ENCODE measurements around the gene GNAL. TPM values are rescaled to one million over a fixed set of nuclear protein-coding genes. Genes with fewer than 3 reads are reported as not detected.
"Not testable (repeated sequence)": the region's sequence is repeated elsewhere in the genome, so short reads cannot be mapped to it uniquely, and the experiment has no call there.

The GNAL gene
- total RNA-seq (2022), result 24.5 and 28.4 TPM in 2 replicates
- percentile 57 among the genes with signal in this experiment for Bru-seq, nascent RNA
- percentile 55 among the genes with signal in this experiment for BruChase-seq, experiment 1, labeled RNA remaining after a 2-hour chase
- BruChase-seq, experiment 2, labeled RNA remaining after a 6-hour chase, result percentile 64 among the genes with signal in this experiment
- long read RNA-seq, full-length matches to known transcripts, result 26 of 39 reads
- long read RNA-seq, partial matches to known transcripts, result 0 of 39 reads
- long read RNA-seq, other reads (novel, unspliced or antisense), result 13 of 39 reads

- H3K4me3 Mint-ChIP-seq (ENCODE audit: unreplicated experiment), result peak within 1 kb of the TSS; percentile 68
- ChIA-PET CTCF (interaction anchor here (1.6 kb wide), 2 partner anchors 34 to 39 kb away, joined by 4 to 6 read pairs; no protein-coding TSS in a partner anchor), POLR2A (interaction anchor here (0.6 to 1.0 kb wide), 2 partner anchors 189 to 292 kb away, joined by 3 to 6 read pairs; partner anchors contain the start of gene IMPA2)
- H3K27me3 Mint-ChIP-seq (ENCODE audit: insufficient read depth, unreplicated experiment), result peaks cover 7% of the 10 kb centered on the region
- no peaks in the 10 kb centered on the region for H3K9me3 ChIP-seq
- H3K36me3 ChIP-seq (ENCODE audit: control insufficient read depth, insufficient read depth, low read length), result no peaks in the 10 kb centered on the region
- no peaks in the 10 kb centered on the region for H3K4me1 ChIP-seq
- no peak within 1 kb of the TSS for H3K27ac Mint-ChIP-seq (ENCODE audit: unreplicated experiment)
- peak within 1 kb of the TSS; percentile 62 for H3K4me3 ChIP-seq (ENCODE audit: low read depth, low read length)
- TF ChIP-seq, protein P1, sequence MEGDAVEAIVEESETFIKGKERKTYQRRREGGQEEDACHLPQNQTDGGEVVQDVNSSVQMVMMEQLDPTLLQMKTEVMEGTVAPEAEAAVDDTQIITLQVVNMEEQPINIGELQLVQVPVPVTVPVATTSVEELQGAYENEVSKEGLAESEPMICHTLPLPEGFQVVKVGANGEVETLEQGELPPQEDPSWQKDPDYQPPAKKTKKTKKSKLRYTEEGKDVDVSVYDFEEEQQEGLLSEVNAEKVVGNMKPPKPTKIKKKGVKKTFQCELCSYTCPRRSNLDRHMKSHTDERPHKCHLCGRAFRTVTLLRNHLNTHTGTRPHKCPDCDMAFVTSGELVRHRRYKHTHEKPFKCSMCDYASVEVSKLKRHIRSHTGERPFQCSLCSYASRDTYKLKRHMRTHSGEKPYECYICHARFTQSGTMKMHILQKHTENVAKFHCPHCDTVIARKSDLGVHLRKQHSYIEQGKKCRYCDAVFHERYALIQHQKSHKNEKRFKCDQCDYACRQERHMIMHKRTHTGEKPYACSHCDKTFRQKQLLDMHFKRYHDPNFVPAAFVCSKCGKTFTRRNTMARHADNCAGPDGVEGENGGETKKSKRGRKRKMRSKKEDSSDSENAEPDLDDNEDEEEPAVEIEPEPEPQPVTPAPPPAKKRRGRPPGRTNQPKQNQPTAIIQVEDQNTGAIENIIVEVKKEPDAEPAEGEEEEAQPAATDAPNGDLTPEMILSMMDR (IDR thresholded peaks at IDR 0.05; ENCODE audit: insufficient read depth in 1 of 2, low read depth in 1 of 2, low read length in 1 of 2, severe bottlenecking in 1 of 2, unreplicated experiment in 1 of 2), result no peak
- peaks cover 7% of the 10 kb centered on the region for H3K36me3 Mint-ChIP-seq (ENCODE audit: insufficient read depth, unreplicated experiment)
- H3K9me3 Mint-ChIP-seq (ENCODE audit: unreplicated experiment), result no peaks in the 10 kb centered on the region
- BruUV-seq (replicated peaks), result no TSS peak
- H3K4me1 Mint-ChIP-seq (ENCODE audit: low read depth, unreplicated experiment), result peaks cover 7% of the 10 kb centered on the region
- H3K27me3 ChIP-seq (replicated peaks; ENCODE audit: control insufficient read depth, insufficient read depth, low read length), result no peaks in the 10 kb centered on the region
- intact Hi-C loops (cut with micrococcal nuclease; ENCODE audit: unreplicated experiment), result no loop called here
- DNase-seq, result peak; percentile 89 to 91
These were observed at the start of gene GNAL for GRCh38 chr18:11688972-11689668. Gene GNAL (plus strand): TSS chr18:11689264. CDS start chr18:11689564, 300 bp downstream.

- peaks cover 18% of the 10 kb centered on the region for H3K9me3 Mint-ChIP-seq (ENCODE audit: unreplicated experiment)
- H3K27ac Mint-ChIP-seq (ENCODE audit: unreplicated experiment); intact Hi-C loops (cut with micrococcal nuclease; ENCODE audit: unreplicated experiment); H3K36me3 Mint-ChIP-seq (ENCODE audit: insufficient read depth, unreplicated experiment); H3K9me3 ChIP-seq; BruUV-seq (replicated peaks); H3K4me1 ChIP-seq; CTCF ChIA-PET; POLR2A ChIA-PET; H3K4me3 Mint-ChIP-seq (ENCODE audit: unreplicated experiment); H3K27me3 Mint-ChIP-seq (ENCODE audit: insufficient read depth, unreplicated experiment); H3K4me1 Mint-ChIP-seq (ENCODE audit: low read depth, unreplicated experiment); H3K36me3 ChIP-seq (ENCODE audit: control insufficient read depth, insufficient read depth, low read length); DNase-seq; H3K27me3 ChIP-seq (replicated peaks; ENCODE audit: control insufficient read depth, insufficient read depth, low read length); H3K4me3 ChIP-seq (ENCODE audit: low read depth, low read length): not testable (repeated sequence)
These were observed 41.8 kb upstream of the GNAL start for GRCh38 chr18:11647310-11647709.

DNA sequence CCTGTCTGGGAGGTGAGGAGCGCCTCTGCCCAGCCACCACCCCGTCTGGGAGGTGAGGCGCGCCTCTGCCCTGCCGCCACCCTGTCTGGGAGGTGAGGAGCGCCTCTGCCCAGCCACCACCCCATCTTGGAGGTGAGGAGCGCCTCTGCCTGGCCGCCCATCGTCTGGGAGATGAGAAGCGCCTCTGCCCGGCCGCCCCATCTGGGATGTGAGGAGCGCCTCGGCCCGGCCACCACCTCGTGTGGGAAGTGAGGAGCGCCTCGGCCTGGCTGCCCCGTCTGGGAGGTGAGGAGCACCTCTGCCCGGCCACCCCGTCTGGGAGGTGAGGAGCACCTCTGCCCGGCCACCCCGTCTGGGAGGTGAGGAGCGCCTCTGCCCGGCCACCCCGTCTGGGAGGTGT is 41.3 kb upstream of the GNAL start:
- H3K9me3 ChIP-seq; H3K36me3 Mint-ChIP-seq (ENCODE audit: insufficient read depth, unreplicated experiment); BruUV-seq (replicated peaks); H3K4me3 Mint-ChIP-seq (ENCODE audit: unreplicated experiment); POLR2A ChIA-PET; H3K27ac Mint-ChIP-seq (ENCODE audit: unreplicated experiment); H3K27me3 ChIP-seq (replicated peaks; ENCODE audit: control insufficient read depth, insufficient read depth, low read length); H3K27me3 Mint-ChIP-seq (ENCODE audit: insufficient read depth, unreplicated experiment); H3K36me3 ChIP-seq (ENCODE audit: control insufficient read depth, insufficient read depth, low read length); H3K4me3 ChIP-seq (ENCODE audit: low read depth, low read length); CTCF ChIA-PET; intact Hi-C loops (cut with micrococcal nuclease; ENCODE audit: unreplicated experiment); DNase-seq; H3K4me1 Mint-ChIP-seq (ENCODE audit: low read depth, unreplicated experiment); H3K4me1 ChIP-seq: not testable (repeated sequence)
- H3K9me3 Mint-ChIP-seq (ENCODE audit: unreplicated experiment), result peaks cover 18% of the 10 kb centered on the region

DNA sequence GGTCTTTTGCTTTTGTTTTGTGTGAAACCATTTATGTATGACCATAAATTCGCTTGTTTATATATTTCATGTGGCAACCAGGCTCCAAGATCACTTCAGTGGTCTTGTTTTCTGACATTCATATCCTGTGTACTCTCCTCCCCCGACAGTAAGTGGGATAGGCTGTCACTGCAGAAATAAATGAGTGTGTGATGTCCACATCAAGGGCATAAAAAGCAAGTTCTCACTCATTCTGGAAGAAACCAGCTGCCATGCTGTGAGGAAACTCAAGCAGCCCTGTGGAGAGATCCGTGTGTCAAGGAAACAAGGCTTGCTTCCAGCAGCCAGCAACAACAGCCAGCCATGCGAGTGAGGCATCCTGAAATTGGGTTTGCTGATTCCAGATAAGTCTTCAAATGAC is 39.2 kb upstream of the GNAL start:
- ChIA-PET CTCF (no interaction called here), POLR2A (no interaction called here)
- H3K36me3 Mint-ChIP-seq (ENCODE audit: insufficient read depth, unreplicated experiment), result no peaks in the 10 kb centered on the region
- no peak overlapping the region for H3K27ac Mint-ChIP-seq (ENCODE audit: unreplicated experiment)
- BruUV-seq (replicated peaks), result no TSS peak
- Histone ChIP-seq H3K9me3 (no peaks in the 10 kb centered on the region), H3K36me3 (ENCODE audit: control insufficient read depth, insufficient read depth, low read length) (no peaks in the 10 kb centered on the region), H3K4me1 (no peaks in the 10 kb centered on the region), H3K4me3 (ENCODE audit: low read depth, low read length) (no peak overlapping the region), H3K27me3 (replicated peaks; ENCODE audit: control insufficient read depth, insufficient read depth, low read length) (no peaks in the 10 kb centered on the region)
- intact Hi-C loops (cut with micrococcal nuclease; ENCODE audit: unreplicated experiment), result no loop called here
- H3K4me1 Mint-ChIP-seq (ENCODE audit: low read depth, unreplicated experiment), result no peaks in the 10 kb centered on the region
- peaks cover 18% of the 10 kb centered on the region for H3K9me3 Mint-ChIP-seq (ENCODE audit: unreplicated experiment)
- peaks cover 7% of the 10 kb centered on the region for H3K27me3 Mint-ChIP-seq (ENCODE audit: insufficient read depth, unreplicated experiment)
- DNase-seq, result no peak
- TF ChIP-seq, protein P1 (IDR thresholded peaks at IDR 0.05; ENCODE audit: insufficient read depth in 1 of 2, low read depth in 1 of 2, low read length in 1 of 2, severe bottlenecking in 1 of 2, unreplicated experiment in 1 of 2), result no peak
- no peak overlapping the region for H3K4me3 Mint-ChIP-seq (ENCODE audit: unreplicated experiment)

All from Caco-2 (cell line).